HG03025 (cell line): Measurements from ENCODE around the gene COL6A5.

ENCODE experiments used
- ATAC-seq: cut with Tn5 transposase; IDR thresholded peaks from one replicate; pipeline ENCODE4 v1.9.1; 2021; ENCODE audit warnings: mild to moderate bottlenecking, moderate library complexity; ENCODE audit not compliant: unreplicated experiment, low FRiP score

Gene COL6A5

GRCh38 chr3:130509008-130509407 lies 163.5 kb downstream of the COL6A5 start:
- no peak for ATAC-seq

GRCh38 chr3:130514681-130515080 lies 169.2 kb downstream of the COL6A5 start:
- no peak for ATAC-seq

DNA sequence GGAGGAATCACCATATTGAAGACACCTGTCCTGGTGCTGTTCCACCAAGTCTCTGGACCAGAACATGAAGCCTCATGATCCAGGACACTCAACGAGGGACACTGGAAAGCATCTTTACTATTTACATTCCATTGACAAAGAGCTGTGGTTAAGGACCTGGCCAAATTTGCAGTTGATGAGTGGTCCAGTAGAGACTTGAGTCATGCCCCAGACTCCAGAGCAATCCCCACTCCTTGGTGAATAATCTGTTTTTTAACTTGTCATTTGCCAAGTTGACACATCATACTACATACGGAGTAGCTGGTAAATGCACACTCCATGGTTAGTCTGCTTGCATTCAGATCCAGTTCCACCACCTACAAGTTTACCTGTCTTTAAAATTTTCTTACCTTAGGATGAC lies 170.3 kb downstream of the COL6A5 start:
- ATAC-seq, result no peak

DNA sequence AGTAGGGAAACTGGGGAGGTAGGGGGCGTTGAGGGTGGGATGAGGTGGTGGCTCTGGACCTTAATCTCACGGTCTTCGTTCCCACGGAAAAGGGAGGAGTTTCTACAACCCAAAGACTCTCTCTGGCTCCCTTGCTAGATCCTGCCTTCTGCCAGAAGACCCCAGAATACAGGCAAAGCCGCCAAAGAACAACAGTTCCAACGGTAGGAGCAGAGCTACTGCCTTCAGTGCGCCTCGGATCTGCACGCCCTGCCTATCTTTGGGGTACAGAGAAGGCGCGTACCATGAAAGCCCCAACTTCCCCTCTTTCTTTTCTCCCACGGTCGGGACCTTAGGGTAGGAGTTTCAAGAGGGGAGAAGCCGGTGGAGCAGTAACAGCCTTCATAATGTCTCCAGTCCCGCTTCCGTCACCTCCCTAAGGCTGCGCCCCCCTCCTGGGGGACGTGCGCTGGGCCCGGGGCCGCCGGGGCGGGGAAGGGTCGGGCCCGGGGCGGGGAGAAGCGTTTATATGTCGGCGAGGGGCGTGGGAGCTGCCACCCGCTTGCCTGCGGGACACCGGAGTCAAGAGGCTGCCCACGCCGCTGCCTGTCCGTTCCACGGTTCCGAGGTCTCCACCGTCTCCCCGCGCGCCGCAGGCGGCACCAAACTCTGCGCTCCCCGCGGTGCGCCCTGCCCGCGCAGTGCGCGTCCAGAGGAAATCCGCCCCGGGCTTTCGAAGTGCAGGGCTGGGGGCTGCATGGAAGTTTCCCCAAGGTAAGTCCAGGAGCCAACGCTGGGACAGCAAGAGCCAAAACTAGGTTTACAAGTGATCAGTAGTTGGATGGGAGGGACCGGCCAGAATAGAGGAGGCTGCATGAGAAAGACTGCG lies 171.4 kb downstream of the COL6A5 start, which contains the start of gene COL6A6:
TSS of gene COL6A6 (plus strand) at position 533 of the 868 bp plus-strand sequence. CDS start 43,188 bp downstream, outside the sequence.
- no peak for ATAC-seq

DNA sequence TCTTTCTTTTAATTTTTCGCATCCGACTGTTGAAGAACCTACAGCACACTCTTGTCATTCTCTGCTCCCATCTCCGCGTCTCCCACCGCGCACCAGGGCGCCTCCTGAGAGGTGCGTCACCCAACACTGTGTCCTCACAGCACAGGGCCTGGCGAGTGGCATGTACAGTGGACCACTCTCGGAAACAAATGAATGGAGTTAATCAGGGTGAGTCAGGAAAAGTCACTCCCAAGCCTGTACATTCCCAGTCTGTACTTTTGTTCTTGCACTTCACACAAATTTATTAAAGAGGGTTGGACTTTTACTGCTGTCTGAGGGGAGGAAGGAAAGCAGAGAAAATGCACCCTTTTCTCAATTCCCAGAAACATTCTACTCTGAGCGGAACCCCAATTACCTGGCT lies 172.1 kb downstream of the COL6A5 start:
- ATAC-seq, result no peak

- ATAC-seq, result no peak
Measured at GRCh38 chr3:130519754-130520153, 174.3 kb downstream of the COL6A5 start.

- no peak for ATAC-seq
Measured at GRCh38 chr3:130522399-130522798, 176.9 kb downstream of the COL6A5 start.

DNA sequence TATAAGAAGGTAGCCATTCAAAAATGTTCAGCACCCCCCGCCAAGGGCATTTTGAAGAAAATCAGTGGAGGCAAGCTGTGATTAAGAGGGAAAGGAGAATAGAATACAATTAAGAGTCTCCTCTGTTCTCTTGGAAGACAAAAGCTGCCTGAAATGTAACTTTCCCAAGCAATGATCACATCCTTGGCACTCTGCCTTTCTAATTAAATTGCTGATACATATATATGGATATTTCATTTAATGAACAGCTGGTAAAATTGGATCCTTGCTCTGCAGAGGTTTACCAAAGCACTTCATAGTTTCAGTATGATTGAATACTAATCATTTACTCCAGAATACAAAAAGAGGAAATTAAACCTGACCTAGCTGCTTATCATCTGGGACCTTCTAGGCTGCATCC lies 182.0 kb downstream of the COL6A5 start:
- no peak for ATAC-seq

DNA sequence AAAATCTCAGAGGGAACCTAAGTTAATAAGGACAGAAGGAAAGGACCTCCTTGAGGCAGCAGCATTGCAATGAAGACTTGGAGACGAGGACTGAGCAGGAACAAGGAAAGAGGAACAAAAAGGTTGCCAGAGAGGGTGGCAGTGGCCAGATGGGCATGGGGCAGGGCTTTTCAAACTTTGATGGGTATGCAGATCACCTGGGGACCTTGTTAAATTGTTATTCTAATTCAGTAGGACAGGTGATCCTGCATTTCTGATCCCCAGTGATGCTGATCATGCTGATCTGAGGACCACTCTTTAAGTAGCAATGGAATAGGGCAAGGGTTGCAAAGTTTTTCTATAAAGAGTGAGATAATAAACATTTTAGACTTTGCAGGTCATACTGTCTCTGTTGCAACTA lies 182.6 kb downstream of the COL6A5 start:
- ATAC-seq, result no peak

GRCh38 chr3:130529486-130530215 lies 184.2 kb downstream of the COL6A5 start:
- no peak for ATAC-seq

GRCh38 chr3:130533247-130533646 lies 187.8 kb downstream of the COL6A5 start:
- no peak for ATAC-seq
